Measurements from ENCODE around the gene HNRNPA2B1.

Gene HNRNPA2B1

DNA sequence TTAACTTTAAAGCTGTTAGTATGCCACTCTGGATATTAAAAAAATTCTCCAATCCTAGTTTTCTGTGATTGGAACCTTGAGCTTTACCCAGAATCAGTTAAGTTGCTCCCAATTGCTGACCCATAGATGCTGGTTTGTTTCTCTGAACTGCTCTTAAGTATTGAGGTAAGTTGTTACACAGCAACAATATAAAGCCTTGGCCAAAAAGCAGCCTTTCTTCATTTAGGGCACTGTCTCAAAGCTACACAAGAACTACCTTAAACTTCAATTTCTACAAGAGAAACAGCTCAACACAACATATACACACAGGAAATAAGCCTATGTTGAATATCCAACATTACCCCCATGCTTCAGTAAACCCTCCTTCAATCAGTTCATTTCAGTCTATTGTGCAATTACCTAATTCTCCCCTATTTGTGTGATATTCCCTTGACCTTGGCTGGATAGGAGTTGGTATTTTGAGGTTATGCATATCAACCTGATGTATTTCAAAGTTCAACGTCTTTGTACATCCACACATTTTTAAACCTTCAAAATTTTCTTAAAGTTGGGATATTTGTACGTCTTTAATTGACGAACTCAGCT lies 11.5 kb downstream of the HNRNPA2B1 start:
- peaks cover 49% of the 10 kb centered on the region for H3K36me3 ChIP-seq (replicated peaks; ENCODE audit: insufficient read depth, low read length)
- H3K27me3 ChIP-seq (replicated peaks; ENCODE audit: insufficient read depth, low read length) = no peaks in the 10 kb centered on the region
- peaks cover 75% of the 10 kb centered on the region for H3K4me1 ChIP-seq (ENCODE audit: low read length)
- H3F3A ChIP-seq (ENCODE audit: insufficient read depth, low read length) = peaks cover 97% of the 10 kb centered on the region
- H4K20me1 ChIP-seq (ENCODE audit: insufficient read depth, low read length) = peaks cover 75% of the 10 kb centered on the region
- H2AFZ ChIP-seq (ENCODE audit: low read length) = no peak overlapping the region
- H3K9me2 ChIP-seq (replicated peaks; ENCODE audit: insufficient read depth, low read length) = no peaks in the 10 kb centered on the region
- no peak for TF ChIP-seq EZH2 (optimal IDR thresholded peaks at IDR 0.05; ENCODE audit: low read depth, low read length)
- TF ChIP-seq, protein P1, sequence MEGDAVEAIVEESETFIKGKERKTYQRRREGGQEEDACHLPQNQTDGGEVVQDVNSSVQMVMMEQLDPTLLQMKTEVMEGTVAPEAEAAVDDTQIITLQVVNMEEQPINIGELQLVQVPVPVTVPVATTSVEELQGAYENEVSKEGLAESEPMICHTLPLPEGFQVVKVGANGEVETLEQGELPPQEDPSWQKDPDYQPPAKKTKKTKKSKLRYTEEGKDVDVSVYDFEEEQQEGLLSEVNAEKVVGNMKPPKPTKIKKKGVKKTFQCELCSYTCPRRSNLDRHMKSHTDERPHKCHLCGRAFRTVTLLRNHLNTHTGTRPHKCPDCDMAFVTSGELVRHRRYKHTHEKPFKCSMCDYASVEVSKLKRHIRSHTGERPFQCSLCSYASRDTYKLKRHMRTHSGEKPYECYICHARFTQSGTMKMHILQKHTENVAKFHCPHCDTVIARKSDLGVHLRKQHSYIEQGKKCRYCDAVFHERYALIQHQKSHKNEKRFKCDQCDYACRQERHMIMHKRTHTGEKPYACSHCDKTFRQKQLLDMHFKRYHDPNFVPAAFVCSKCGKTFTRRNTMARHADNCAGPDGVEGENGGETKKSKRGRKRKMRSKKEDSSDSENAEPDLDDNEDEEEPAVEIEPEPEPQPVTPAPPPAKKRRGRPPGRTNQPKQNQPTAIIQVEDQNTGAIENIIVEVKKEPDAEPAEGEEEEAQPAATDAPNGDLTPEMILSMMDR (IDR thresholded peaks at IDR 0.05; ENCODE audit: low read length) = no peak
- no peak for TF ChIP-seq EZH2phosphoT487 (IDR thresholded peaks at IDR 0.05; ENCODE audit: low read length)
- peak overlapping the region; percentile 30; the same call in 1 of the 2 replicates for H3K27ac ChIP-seq (ENCODE audit: low read length)
- H3K79me2 ChIP-seq (ENCODE audit: low read length) = peaks cover 75% of the 10 kb centered on the region
- H3K9me3 ChIP-seq (replicated peaks; ENCODE audit: insufficient read depth, low read length) = no peaks in the 10 kb centered on the region
- no peak overlapping the region for H3K4me3 ChIP-seq (ENCODE audit: low read length)
- H3K9ac ChIP-seq (ENCODE audit: low read length) = no peak overlapping the region
- DNase-seq = no peak
- 0 out of 2 replicates have a peak overlapping the region, but pooled peaks have one; percentile 1 for H3K4me2 ChIP-seq (ENCODE audit: low read depth, low read length)

DNA sequence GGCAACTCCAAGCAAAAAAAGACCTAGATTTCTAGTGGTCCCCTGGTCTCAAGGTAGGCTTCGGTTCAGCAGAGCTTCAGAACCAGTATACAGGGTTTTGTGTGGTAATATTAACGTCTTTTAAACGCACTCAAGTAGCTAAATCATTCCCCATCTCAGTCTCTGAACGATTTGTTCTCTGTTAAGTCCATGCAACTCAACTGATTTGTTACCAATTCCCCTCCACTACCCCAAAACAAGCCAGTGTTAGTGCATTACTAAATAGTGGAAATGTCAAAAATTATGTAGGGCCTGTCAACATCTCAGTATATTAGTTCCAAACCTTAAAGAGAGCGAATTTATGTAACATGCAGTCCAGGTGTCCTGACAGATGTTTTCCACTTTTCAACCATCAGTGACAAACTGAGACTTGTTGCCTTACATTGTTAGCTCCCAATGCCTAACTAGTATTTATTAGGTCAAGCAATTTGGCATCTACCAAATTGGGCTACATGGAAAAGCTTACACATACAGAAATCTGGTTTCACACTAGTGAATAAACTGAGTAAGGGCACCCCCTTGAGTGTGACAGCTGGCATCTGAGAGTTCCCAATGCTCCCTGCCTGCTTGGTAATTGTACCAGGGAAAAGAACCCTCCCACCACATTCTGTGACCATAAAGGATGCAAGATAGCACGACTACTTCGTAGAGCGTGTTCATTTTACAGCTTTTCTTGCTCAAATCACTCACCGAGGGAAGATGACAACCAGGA lies 12.2 kb downstream of the HNRNPA2B1 start:
- Histone ChIP-seq H3K9me3 (replicated peaks; ENCODE audit: insufficient read depth, low read length) (no peaks in the 10 kb centered on the region), H3K27ac (ENCODE audit: low read length) (peak overlapping the region; percentile 30; the same call in 1 of the 2 replicates), H2AFZ (ENCODE audit: low read length) (no peak overlapping the region), H3K9ac (ENCODE audit: low read length) (no peak overlapping the region), H3K4me1 (ENCODE audit: low read length) (peaks cover 71% of the 10 kb centered on the region), H3K4me2 (ENCODE audit: low read depth, low read length) (no peak overlapping the region), H3K4me3 (ENCODE audit: low read length) (no peak overlapping the region), H3K79me2 (ENCODE audit: low read length) (peaks cover 68% of the 10 kb centered on the region), H3K36me3 (replicated peaks; ENCODE audit: insufficient read depth, low read length) (peaks cover 48% of the 10 kb centered on the region), H3K27me3 (replicated peaks; ENCODE audit: insufficient read depth, low read length) (no peaks in the 10 kb centered on the region), H3F3A (ENCODE audit: insufficient read depth, low read length) (peaks cover 97% of the 10 kb centered on the region), H4K20me1 (ENCODE audit: insufficient read depth, low read length) (peaks cover 70% of the 10 kb centered on the region), H3K9me2 (replicated peaks; ENCODE audit: insufficient read depth, low read length) (no peaks in the 10 kb centered on the region)
- DNase-seq = peak; percentile 6
- TF ChIP-seq, protein P1 (IDR thresholded peaks at IDR 0.05; ENCODE audit: low read length) = no peak
- TF ChIP-seq EZH2 (optimal IDR thresholded peaks at IDR 0.05; ENCODE audit: low read depth, low read length) (no peak), EZH2phosphoT487 (IDR thresholded peaks at IDR 0.05; ENCODE audit: low read length) (no peak)

DNA sequence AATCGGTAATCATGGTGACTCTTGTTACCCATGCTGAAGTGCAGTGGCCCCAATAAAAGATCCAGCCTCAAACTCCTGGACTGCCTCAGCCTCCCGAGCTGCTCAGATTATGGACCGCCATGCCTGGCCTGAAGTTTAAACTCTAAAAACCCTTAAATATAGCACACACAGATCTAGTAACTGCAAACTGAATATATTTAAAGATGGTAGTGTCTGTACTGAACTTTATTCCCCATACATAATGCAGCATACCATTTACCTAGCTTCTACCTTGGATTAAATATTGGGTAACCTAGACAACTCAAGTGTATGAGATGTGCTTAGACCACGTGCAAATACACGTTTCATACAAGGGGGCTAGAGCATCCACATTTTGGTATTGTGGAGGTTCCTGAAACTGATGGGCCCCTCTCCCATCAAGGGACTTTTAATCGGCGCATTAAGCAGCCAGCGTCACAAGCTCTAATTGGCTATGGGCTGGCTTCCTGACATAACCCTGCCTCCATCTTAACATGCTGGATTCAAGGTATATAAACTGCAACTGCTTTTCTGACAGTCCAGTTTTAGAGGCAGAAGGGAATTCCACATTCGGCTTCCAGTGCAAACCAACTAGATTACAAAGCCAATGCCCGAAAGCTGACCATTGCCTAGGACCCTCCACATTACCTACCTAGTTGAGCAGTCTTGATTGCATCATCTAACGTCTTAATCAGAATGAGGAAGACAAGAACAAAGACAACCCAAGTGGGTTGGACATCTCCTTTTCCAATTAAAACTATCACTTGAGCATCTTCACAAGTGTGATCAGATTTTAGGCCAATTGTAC lies 13.0 kb downstream of the HNRNPA2B1 start:
- no peaks in the 10 kb centered on the region for H3K9me2 ChIP-seq (replicated peaks; ENCODE audit: insufficient read depth, low read length)
- peaks cover 63% of the 10 kb centered on the region for H3K79me2 ChIP-seq (ENCODE audit: low read length)
- no peak for DNase-seq
- no peaks in the 10 kb centered on the region for H3K27me3 ChIP-seq (replicated peaks; ENCODE audit: insufficient read depth, low read length)
- H3K9ac ChIP-seq (ENCODE audit: low read length) = no peak overlapping the region
- peak overlapping the region; percentile 30; the same call in 1 of the 2 replicates for H3K27ac ChIP-seq (ENCODE audit: low read length)
- no peak overlapping the region for H3K4me3 ChIP-seq (ENCODE audit: low read length)
- no peak overlapping the region for H2AFZ ChIP-seq (ENCODE audit: low read length)
- peaks cover 40% of the 10 kb centered on the region for H3K36me3 ChIP-seq (replicated peaks; ENCODE audit: insufficient read depth, low read length)
- H3K9me3 ChIP-seq (replicated peaks; ENCODE audit: insufficient read depth, low read length) = no peaks in the 10 kb centered on the region
- H3F3A ChIP-seq (ENCODE audit: insufficient read depth, low read length) = peaks cover 97% of the 10 kb centered on the region
- peaks cover 63% of the 10 kb centered on the region for H3K4me1 ChIP-seq (ENCODE audit: low read length)
- H4K20me1 ChIP-seq (ENCODE audit: insufficient read depth, low read length) = peaks cover 62% of the 10 kb centered on the region
- H3K4me2 ChIP-seq (ENCODE audit: low read depth, low read length) = no peak overlapping the region
- TF ChIP-seq, protein P1 (IDR thresholded peaks at IDR 0.05; ENCODE audit: low read length) = no peak
- TF ChIP-seq EZH2 (optimal IDR thresholded peaks at IDR 0.05; ENCODE audit: low read depth, low read length) = no peak
- TF ChIP-seq EZH2phosphoT487 (IDR thresholded peaks at IDR 0.05; ENCODE audit: low read length) = no peak

Data from MM.1S (cell line).